G401 (cell line): ENCODE measurements around the gene SLC4A4. TPM values are rescaled to one million over a fixed set of nuclear protein-coding genes. Genes with fewer than 3 reads are reported as not detected.
A peak's percentile ranks its signal among the peaks of the same experiment; 100 is the strongest.

Experiments used
- DNase-seq: peaks from one replicate; pipeline ENCODE4 v3.0.0-alpha.2; 2015; ENCODE audit warnings: low spot score
- in situ Hi-C: cut with HindIII; loops from 2 replicates; pipeline ENCODE4 v1.10.0; 2016; ENCODE audit warnings: low sequenced_read_pairs, mixed read lengths
- total RNA-seq: library from RNA; depleted of rRNA; stranded (reverse); fragments of >200 nt; shearing (Covaris generic); gene quantifications from 2 replicates; pipeline ENCODE4 v1.2.3, GENCODE V29; 2014

The SLC4A4 gene
- total RNA-seq, 1 experiment from 2014 or later: 0.10 TPM

DNA sequence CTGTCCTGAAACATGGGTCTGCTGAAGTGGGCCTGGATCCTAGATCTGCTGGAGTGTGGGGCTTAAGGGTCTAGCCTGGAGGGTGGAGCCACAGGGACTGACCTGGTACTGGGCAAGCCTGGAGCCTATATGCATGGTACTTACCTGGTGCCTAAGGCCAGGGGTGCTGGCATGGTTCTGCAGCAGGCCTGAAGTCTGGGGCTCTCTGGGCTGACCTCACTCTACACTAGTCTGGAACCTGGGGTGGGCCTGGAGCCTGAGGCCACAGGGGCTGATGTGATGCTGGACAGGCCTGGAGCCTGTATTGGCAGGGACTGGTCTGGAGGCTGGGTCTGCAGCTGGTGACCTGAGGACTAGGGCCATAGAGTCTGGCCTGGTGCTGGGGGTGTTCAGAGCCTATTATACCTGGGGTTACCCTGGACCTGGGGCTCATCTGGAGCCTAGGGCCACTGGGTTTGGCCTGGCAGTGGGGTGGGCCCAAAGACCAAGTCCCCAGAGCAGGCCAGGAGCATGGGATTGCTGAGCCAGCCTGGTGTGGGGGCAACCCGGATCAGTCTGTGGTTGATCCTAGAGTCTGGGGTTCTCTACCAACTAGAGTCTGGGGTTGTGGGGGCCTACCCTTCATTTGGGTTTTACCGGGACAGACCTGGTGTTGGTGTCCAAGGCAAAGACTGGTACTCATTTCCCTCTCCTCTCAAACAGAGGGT lies 179.6 kb downstream of the SLC4A4 start:
- DNase-seq: no peak
- in situ Hi-C loops: no loop called here

DNA sequence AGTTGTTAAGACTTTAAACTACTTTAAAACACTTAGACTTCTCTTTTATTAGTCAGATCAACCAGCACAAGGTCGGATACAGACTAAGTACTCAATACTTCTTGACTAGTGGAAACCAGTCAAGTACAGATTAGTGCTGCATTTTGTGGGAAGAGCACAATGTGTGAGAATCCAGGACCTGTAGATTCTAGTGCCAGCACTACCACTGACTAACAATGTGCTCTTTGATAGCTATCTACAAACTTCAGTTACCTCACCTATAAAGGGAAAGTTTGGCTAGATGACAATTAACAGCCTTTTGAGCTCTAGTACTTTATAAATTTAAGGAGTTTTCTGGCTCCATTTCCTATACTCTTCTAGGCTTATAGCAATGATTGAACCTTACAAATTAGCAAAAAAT lies 181.5 kb downstream of the SLC4A4 start:
- in situ Hi-C loops: no loop called here
- DNase-seq: no peak

DNA sequence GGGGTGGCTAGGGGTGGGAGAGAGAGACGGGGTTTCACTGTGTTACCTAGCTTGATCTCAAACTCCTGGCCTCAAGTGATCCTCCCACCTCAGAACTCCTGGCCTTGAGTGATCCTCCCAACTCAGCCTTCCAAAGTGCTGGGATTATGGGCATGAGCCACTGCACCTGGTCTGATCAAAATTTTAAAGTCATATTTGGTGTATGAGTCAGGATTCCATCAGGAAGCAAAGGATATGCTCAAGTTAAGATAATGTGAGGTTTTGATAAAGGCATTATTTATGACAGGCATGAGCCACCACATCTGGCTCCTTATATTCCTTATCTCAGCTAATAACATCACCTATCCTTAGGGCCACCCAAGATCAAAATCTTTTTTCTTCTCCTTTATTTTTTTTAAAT lies 182.0 kb downstream of the SLC4A4 start:
- in situ Hi-C loops: no loop called here
- no peak for DNase-seq

DNA sequence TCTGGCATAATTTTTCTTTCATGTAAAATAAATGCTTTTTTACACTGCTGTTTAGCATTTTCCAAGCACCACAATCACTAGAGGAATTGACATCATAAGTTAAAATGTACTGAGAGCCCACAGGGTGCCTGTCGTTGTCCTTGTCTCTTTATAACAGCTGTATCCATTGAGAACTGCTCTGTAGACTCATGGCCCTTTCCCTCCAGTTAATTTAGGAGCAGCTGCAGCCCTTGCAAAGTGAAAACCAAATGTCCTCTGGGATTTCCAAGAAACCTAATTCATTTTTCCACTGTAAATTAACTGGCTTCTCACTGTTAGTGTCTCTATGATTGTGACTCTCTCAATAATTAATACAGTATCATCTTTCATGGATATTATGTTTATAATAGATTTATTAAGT lies 185.9 kb downstream of the SLC4A4 start:
- DNase-seq: no peak
- in situ Hi-C loops: no loop called here

DNA sequence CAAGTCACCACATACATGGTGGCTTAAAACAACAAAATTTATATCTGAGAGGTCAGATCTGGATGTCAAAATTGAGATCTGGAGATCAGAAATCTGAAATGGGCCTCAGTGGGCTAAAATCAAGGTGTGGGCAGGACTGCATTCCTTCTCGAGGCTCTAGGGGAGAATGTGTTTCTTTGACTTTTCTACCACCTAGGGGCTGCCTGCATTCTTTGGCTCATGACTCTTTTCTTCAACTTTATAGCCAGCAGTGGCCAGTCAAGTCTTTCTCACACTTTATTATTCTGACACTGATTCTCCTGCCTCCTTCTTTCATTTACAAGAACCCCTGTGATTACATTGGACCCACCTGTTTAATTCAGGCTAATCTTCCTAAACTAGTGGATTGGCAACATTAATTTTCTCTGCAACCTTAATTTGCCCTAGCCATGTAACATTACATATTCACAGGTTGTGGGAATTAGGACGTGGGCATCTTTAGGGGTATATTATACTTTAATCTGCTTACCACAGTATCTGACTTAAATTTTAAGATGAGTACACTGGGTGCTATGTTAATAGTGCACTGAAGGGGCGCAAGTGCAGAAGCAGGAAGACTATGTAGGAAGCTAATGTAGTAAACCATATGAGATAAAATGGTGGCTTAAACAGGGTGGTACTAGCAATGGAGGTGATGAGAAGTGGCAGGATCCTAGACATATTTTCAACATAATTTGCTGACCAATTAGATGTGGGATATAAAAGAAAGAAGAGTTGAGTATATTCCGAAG lies 188.0 kb downstream of the SLC4A4 start:
- no peak for DNase-seq
- in situ Hi-C loops: no loop called here

DNA sequence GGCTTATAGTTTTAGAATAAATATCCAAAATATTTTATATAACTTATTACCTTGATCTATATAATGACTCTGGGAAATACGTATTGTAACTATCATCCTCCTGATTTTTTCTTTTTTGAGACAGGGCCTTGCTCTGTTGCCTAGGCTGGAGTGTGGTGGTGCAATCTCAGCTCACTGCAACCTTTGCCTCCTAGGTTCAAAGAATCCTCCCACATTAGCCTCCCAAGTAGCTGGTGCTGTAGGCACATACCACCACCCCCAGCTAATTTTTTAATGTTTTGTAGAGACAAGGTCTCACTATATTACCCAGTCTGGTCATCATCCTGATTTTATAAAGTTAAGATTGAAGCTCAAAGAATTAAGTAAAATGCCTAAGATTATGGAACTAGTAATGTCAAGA lies 193.6 kb downstream of the SLC4A4 start:
- DNase-seq: no peak
- in situ Hi-C loops: no loop called here

DNA sequence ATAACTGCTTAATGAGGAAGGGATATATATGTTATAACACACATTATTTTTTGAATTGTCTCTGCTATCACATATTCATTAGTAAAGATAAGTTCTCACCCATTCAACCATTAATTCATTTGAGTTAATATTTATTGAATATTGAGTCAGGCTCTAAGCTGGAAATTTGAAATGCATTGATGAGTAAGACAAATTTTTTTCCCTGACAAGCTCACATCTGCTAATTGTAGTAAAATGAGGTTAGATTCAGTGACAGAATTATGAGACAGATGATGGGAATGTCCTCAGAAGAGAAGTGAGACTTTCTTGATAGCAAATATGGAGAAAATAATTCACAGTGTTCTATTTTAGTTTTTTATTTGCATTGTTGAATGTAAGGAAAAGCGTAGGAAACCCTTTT lies 194.3 kb downstream of the SLC4A4 start:
- DNase-seq: no peak
- in situ Hi-C loops: no loop called here

DNA sequence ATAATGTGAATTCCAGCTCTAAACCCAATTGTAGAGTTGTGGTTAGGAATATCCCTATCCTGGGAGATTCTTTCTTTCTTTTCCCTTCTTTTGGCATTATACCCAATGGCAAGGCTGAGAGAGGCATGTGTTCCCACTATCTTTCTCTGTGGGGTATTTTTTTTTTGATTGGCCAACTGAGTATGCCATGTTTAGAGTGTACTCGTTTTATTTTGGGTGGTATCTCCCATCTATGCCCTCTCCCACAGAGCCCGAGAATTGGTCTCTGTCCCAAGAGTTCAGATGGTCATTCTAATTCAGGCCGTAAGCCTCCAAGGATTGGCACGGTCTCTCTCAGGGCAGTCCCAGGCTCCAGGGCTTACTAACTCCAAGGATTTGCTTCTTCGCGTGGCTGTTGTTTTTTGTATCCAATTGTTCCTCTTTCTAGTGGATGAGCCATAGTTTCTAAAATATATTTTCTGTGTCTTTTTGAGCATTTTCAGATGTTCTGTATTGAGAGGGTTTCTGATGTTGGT lies 198.8 kb downstream of the SLC4A4 start:
- DNase-seq: peak; percentile 96
- in situ Hi-C loops: no loop called here

DNA sequence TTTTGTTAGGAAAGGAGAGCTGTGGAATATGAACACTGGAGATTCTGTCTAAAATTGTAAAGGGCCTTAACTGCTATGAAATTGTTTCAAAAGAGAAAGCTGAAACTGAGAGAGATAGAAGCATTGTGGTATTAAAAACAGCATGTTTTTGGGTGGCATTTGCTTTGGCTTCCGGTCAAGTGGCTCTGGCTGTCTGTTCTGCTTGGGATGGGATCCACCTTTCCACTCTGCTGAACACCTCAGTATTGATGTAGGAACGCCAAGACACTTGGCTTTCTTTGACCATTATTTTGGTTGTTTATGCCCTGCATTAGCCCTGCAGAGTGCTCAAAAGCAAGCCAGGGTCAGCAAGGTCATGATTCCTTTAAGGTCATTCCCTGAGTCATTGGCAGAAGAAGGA lies 199.7 kb downstream of the SLC4A4 start:
- in situ Hi-C loops: no loop called here
- peak; percentile 96 for DNase-seq

DNA sequence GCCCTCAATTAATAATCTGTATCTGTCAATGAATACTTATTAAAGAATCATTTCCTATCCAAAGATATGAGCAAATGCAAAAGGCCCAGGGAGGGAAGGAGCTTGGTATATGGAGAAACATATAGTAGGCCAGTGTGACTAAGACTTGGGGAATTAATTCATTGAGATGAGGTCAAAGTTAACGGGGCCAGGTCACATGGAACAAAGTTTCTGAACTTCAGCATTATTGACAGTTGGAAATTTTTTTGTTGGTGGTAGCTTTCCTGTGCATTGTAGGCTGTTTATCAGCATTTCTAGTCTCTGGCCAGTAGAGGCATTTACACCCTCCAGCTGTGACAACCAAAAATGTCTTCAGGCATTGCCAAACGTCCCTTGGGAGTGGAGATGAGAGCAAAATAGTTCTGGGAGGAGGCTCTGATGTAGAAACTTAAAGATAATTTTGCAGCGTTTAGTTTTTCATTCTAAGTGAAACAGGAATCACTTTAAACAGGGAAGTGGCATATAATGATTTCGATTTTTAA lies 202.0 kb downstream of the SLC4A4 start:
- in situ Hi-C loops: no loop called here
- no peak for DNase-seq

DNA sequence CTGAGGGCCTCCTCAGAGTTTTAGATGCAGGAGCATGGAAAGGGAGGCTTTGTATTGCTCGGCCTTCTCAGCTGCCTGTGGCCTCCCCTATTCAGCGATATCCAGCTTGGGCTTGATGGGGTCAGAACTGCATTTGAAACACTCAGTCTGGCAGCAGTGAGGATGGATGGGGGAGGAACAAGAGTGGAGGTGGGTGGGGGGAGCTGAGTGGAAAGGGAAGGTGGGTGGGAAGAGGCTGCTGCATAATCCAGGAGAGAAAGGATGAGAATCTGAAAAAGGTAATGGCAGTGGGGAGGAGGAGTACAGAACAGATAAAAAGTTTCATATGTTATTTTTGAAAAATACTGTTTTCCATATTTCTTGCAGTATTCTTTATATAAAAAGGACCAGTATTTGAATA lies 202.7 kb downstream of the SLC4A4 start:
- DNase-seq: no peak
- in situ Hi-C loops: no loop called here

DNA sequence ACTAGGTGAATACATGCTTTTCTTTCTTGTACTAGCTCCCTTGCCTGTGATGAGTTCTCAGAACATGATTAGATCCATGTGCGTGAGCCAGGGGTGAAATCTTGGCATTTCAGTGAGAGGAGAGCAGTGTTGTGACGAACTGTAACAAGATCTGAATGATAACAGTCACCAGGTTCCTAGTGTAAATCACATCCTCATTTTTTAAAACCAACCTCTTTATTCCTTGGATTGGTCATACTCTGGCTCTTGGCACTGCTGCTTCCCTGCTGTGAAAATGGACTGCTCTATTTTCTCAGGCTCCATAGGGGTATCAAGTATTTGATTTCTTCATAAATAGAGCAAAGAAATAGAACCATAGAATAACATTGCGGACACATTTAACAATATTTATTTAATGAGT lies 206.3 kb downstream of the SLC4A4 start:
- peak; percentile 33 for DNase-seq
- in situ Hi-C loops: no loop called here

DNA sequence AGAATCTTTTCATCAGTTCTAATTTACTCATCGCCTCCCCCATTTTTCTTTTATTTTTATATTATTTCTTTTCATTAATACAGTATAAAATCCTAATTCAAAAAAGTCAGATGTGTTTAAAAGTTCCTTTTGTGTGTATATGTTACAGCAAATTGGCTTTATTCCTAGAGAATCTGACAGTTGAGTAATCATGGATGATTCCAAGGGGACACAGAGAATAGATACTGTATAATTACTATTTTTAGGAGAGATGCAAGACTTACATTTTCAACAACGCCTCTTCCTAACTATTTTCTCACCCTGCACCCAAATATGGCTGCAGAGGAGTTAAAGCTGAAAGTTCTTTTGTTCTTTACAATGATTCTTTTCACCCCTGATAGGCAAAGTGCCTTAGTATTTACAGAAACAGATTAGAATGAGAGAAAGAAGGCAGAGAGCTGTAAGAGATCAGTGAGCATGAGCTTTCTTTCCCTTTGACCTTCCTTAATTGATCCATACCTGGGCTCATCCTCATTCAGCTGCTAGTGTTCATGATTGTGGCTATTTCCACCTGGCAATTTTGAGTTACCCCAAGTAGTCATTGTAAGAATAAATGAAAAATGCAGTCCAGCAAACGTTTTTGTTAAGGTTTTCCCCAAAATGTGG lies 210.8 kb downstream of the SLC4A4 start:
- no peak for DNase-seq
- in situ Hi-C loops: no loop called here

DNA sequence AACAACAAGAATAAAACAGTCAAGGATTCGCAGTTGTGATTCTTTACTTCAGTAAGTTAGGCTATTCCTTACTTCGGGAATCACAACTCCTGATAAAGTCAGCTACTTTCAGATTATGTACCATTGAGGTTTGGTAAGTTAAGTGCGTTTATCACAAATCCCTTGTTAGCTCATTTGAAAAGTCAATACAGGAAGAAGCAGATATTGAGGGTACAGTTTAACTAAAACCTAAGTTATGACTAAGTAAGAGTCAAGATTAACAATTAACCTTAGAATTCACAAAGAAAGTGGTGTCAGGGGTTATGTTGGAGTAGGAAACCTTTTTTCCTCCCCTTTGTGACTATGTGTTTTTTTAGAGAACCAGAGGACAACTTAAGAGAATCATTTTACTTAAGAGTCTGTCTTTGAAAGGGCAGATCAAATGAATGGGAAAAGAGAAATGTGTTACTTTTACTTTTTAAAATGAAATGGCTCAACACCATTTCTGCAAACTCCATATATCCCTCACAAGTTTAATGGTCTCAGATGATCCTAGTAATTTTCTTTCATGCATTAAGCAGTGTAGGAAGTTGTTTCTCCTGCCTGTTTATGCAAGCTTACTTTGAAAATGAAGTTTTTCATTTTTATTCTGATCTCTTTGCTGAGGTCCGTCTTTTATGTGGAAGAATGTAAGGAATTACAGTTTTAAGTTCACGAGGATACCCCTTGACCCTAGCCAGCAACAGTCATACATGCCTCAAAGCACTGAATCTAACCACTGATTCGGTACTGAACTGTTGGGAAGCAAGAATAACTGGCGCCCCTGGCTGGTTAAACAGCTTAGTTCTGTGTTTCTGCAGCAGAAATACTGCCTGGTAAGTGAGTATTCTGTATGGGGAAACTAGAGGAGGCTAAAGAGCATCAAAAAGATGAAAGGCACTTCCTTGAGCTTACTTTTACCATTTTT lies 211.7 kb downstream of the SLC4A4 start:
- no peak for DNase-seq
- in situ Hi-C loops: no loop called here

DNA sequence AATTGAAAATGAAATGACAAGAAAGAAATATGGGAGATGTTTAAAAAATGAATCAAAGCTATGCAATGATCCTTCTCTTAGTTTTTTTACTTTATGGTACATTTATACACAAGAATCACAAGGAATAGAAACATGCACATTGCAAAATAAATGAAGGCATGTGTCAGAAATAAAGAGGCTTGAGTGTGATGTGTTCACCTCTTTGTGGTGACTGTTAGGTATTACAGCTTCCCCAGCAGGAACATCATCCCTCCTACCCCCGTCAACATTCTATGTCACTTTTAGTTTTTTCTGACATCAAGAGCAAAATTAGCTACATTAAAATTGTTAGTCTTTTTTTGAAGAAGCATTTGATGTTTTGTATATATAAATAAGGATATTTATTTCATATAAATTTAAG lies 214.8 kb downstream of the SLC4A4 start:
- in situ Hi-C loops: no loop called here
- DNase-seq: peak; percentile 67

DNA sequence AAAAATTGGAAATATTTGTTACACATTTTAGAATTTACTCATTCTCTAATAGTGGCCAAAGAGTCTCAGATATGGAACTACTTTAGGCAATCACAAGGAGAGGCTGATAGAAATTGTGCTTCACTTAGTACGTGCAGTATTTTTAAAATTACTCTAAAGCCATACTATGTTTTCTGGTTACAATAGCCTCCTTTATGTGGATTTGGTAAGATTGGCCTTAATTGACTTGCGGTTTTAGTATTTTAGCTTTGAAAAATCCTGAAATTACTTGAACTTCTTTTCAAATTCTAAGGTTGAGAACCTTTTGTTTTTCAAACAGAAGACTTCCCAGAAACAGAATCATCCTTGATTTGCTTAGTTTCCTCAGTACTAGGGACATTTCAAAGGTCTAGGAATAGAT lies 215.2 kb downstream of the SLC4A4 start:
- in situ Hi-C loops: no loop called here

DNA sequence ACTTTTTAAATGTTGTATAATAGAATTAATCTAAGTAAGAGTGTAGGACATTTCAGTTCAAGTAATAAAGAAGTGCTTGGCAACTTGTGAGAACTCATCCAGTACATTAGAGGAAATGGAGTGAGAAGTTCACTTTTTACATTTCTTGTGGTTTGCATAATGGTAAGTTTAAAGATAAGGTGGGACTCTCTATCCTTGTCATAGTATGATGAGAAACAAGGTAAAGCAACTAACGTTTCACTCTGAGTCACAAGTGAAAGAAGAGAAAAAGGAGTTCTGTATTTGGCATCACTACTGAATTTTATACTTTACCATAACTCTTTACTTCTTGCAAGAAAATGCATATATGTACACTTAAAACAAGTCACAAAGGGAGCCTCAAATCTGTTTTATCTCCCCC lies 219.4 kb downstream of the SLC4A4 start:
- in situ Hi-C loops: no loop called here

More for the DNA sequence above, 215.2 kb downstream of the SLC4A4 start:
- DNase-seq: no peak

DNA sequence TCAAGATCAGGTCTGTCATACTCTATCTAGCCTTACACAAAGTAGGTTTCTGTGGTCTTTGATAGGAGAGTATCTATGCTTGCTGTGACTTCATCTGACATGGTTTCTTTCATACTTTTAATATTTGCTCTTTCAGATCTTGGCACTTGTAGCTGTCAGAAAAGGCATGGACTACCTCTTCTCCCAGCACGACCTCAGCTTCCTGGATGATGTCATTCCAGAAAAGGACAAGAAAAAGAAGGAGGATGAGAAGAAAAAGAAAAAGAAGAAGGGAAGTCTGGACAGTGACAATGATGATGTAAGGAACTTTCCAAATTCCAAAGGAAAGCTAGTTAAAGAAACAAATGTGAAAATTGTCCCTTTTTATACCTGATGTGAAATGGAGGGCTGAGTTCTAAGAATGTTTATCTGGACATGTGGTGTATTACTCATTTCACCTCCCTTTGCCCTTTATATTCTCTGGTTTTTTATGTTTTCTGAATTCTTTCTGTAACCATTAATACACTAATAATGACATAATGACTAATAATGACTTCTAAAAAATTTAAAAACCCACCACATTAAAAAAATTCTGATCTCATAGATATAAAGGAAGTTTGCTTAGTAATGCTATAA lies 221.2 kb downstream of the SLC4A4 start:
- in situ Hi-C loops: no loop called here
- no peak for DNase-seq

More for the DNA sequence above, 219.4 kb downstream of the SLC4A4 start:
- no peak for DNase-seq
